Muscle of leg (tissue), 11 donors: ENCODE measurements around the gene MFSD11. TPM values are rescaled to one million over a fixed set of nuclear protein-coding genes. Genes with fewer than 3 reads are reported as not detected.
"Not testable (repeated sequence)": the region's sequence is repeated elsewhere in the genome, so short reads cannot be mapped to it uniquely, and the experiment has no call there.

Source experiments
- DNase-seq: peaks from one replicate; pipeline ENCODE4 v3.0.0; 2013
- H3K27ac ChIP-seq: one replicate; pipeline ENCODE4 v1.5.1; 2013; ENCODE audit warnings: mild to moderate bottlenecking, low read length, control low read depth
- H3K27me3 ChIP-seq: one replicate; pipeline ENCODE4 v1.6.1; 2013; ENCODE audit warnings: low read length; ENCODE audit not compliant: control insufficient read depth, insufficient read depth
- H3K36me3 ChIP-seq: one replicate; pipeline ENCODE4 v1.6.1; 2013; ENCODE audit warnings: low read length; ENCODE audit not compliant: control insufficient read depth, insufficient read depth
- H3K4me1 ChIP-seq: one replicate; pipeline ENCODE4 v1.6.1; 2013; ENCODE audit warnings: low read length; ENCODE audit not compliant: control insufficient read depth, insufficient read depth
- H3K4me3 ChIP-seq: one replicate; pipeline ENCODE4 v1.5.1; 2013; ENCODE audit warnings: low read length, control low read depth
- H3K9me3 ChIP-seq: replicated peaks from 2 replicates; pipeline ENCODE4 v1.6.1; 2013; ENCODE audit warnings: low read depth, low read length; ENCODE audit not compliant: control insufficient read depth
- WGBS: methylation state at CpG from one replicate; pipeline ENCODE4 v1.1.5; 2013; ENCODE audit warnings: missing lambda C conversion rate; ENCODE audit not compliant: insufficient coverage; 5-methylcytosine and 5-hydroxymethylcytosine counted together
- polyA plus RNA-seq, 8 donors: library from polyadenylated mRNA; unstranded; fragments of 120-200 nt; gene quantifications; one replicate each; pipeline versions ENCODE4 v1.2.1 to v1.2.3, GENCODE V29; 2013; ENCODE audit warnings: inconsistent platforms in 1 of 8, low replicate concordance in 1 of 8; ENCODE audit not compliant: insufficient read length in 8 of 8, insufficient read depth in 1 of 8
- total RNA-seq: library from RNA; stranded (reverse); fragments of 120-200 nt; gene quantifications from one replicate; pipeline ENCODE4 v1.2.4, GENCODE V29; 2013

The MFSD11 gene
- total and polyA plus RNA-seq, 9 donors = 28.0 to 38.6 (median 32.0) TPM

- H3K27ac ChIP-seq = no peak overlapping the region
- WGBS = 60% methylated on average over 7 of the region's 13 CpGs
- peaks cover 2% of the 10 kb centered on the region for H3K4me1 ChIP-seq
- no peak overlapping the region for H3K4me3 ChIP-seq
- DNase-seq = no peak
- no peaks in the 10 kb centered on the region for H3K27me3 ChIP-seq
- H3K36me3 ChIP-seq = peaks cover 70% of the 10 kb centered on the region
- H3K9me3 ChIP-seq = no peaks in the 10 kb centered on the region
These were observed 21.6 kb upstream of the MFSD11 start for GRCh38 chr17:76716146-76716838.

GRCh38 chr17:76716839-76717215, 21.1 kb upstream of the MFSD11 start:
- no peak for DNase-seq
- H3K9me3 ChIP-seq = no peaks in the 10 kb centered on the region
- H3K27ac ChIP-seq = no peak overlapping the region
- H3K27me3 ChIP-seq = no peaks in the 10 kb centered on the region
- 86% methylated on average over 1 of the region's 6 CpGs for WGBS
- peaks cover 76% of the 10 kb centered on the region for H3K36me3 ChIP-seq
- H3K4me1 ChIP-seq = no peaks in the 10 kb centered on the region
- no peak overlapping the region for H3K4me3 ChIP-seq

GRCh38 chr17:76718516-76718915, 19.4 kb upstream of the MFSD11 start:
- WGBS = 92% methylated on average over 13 of the region's 16 CpGs
- H3K27me3 ChIP-seq = no peaks in the 10 kb centered on the region
- no peak overlapping the region for H3K27ac ChIP-seq
- no peaks in the 10 kb centered on the region for H3K4me1 ChIP-seq
- no peak for DNase-seq
- H3K36me3 ChIP-seq = peaks cover 82% of the 10 kb centered on the region
- no peak overlapping the region for H3K4me3 ChIP-seq
- H3K9me3 ChIP-seq = no peaks in the 10 kb centered on the region

DNA sequence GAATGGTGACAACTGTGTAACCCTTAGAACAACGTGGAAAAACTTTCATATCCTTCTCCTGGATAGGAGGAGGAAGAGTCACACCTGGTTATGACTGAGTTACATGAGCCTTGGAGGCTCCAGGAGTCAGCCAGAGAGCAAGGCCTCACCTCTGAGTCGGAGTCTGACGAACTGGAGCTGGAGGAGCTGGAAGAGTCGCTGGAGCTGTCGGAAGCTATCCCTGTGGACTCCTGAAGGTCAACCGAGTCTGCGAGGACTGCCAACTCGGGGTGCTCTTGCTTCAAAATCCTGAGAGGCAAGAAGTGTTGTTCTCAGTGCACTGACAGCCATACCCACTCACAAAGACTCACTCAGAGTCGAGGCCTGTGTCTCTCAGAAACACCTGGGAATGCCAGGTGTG, 17.7 kb upstream of the MFSD11 start:
- no peak overlapping the region for H3K27ac ChIP-seq
- H3K9me3 ChIP-seq = no peaks in the 10 kb centered on the region
- no peak for DNase-seq
- peaks cover 86% of the 10 kb centered on the region for H3K36me3 ChIP-seq
- peaks cover 6% of the 10 kb centered on the region for H3K4me1 ChIP-seq
- no peaks in the 10 kb centered on the region for H3K27me3 ChIP-seq
- no peak overlapping the region for H3K4me3 ChIP-seq
- WGBS = 95% methylated on average over 7 of the region's 9 CpGs

GRCh38 chr17:76720941-76721340, 17.0 kb upstream of the MFSD11 start:
- H3K4me3 ChIP-seq = no peak overlapping the region
- H3K4me1 ChIP-seq = peaks cover 11% of the 10 kb centered on the region
- H3K27ac ChIP-seq = no peak overlapping the region
- H3K9me3 ChIP-seq = no peaks in the 10 kb centered on the region
- peaks cover 79% of the 10 kb centered on the region for H3K36me3 ChIP-seq
- no peaks in the 10 kb centered on the region for H3K27me3 ChIP-seq
- no peak for DNase-seq
- WGBS = 98% methylated on average over 4 of the region's 9 CpGs

DNA sequence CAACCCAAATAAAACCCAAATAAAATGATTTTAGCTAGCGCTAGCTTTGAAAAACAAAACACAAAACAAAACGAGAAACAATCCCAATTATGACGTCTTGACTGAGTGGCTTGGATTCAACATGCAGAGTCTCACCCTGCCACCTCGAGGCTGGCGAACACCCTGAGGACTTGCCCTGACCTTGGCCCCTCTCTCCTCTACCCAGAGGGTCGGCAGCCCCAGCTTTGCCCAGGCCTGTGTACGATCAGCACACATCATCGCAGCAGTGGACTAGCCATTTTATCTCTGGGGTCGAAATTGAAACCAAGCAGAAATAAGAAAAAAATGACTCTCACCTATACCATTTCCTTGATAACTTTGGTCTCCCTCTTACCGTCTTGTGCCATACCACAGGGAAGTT, 16.5 kb upstream of the MFSD11 start:
- H3K27ac ChIP-seq = no peak overlapping the region
- peaks cover 11% of the 10 kb centered on the region for H3K4me1 ChIP-seq
- 95% methylated on average over 5 of the region's 10 CpGs for WGBS

GRCh38 chr17:76722279-76722678, 15.6 kb upstream of the MFSD11 start:
- Histone ChIP-seq H3K27me3 (no peaks in the 10 kb centered on the region), H3K4me3 (no peak overlapping the region), H3K9me3 (no peaks in the 10 kb centered on the region), H3K27ac (no peak overlapping the region), H3K4me1 (peaks cover 13% of the 10 kb centered on the region), H3K36me3 (peaks cover 66% of the 10 kb centered on the region)
- no peak for DNase-seq
- 100% methylated on average over 4 of the region's 8 CpGs for WGBS

More for the DNA sequence above, 16.5 kb upstream of the MFSD11 start:
- DNase-seq = no peak
- Histone ChIP-seq H3K27me3 (no peaks in the 10 kb centered on the region), H3K9me3 (no peaks in the 10 kb centered on the region), H3K4me3 (no peak overlapping the region), H3K36me3 (peaks cover 74% of the 10 kb centered on the region)

DNA sequence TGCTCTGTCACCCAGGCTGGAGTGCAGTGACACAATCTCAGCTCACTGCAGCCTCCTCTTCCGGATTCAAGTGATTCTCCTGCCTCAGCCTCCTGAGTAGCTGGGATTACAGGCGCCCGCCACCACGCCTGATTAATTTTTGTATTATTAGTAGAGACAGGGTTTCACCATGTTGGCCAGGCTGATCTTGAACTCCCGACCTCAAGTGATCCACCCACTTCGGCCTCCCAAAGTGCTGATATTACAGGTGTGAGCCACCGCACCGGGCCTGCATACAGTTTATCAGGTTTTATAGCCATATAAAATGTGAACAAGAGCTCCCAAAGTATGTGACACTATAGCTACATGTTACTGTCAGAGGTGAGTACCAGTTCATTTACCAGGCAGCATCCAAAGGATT, 14.9 kb upstream of the MFSD11 start:
- peaks cover 61% of the 10 kb centered on the region for H3K36me3 ChIP-seq
- not testable (repeated sequence) for H3K27me3 ChIP-seq, H3K27ac ChIP-seq, H3K9me3 ChIP-seq, DNase-seq, H3K4me3 ChIP-seq
- H3K4me1 ChIP-seq = peaks cover 20% of the 10 kb centered on the region
- 100% methylated on average over 1 of the region's 8 CpGs for WGBS

DNA sequence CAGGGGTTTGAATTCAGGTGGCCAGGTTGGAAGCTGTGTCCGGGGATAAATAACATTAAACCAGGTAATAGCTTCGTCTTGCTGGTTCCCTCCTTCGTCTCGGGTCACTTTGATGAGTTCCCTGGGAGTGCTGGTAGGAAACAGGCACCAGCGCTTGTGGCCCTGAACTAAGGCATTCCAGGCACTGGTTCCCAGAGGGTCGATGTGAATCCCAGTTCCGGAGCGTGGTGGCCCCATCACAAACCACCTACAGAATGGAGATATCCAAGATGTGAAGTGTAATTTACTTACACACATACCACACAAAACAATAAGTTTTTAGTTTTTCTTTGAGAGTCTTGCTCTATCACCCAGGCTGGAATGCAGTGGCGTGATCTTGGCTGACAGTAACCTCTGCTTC, 14.1 kb upstream of the MFSD11 start:
- DNase-seq = no peak
- peaks cover 54% of the 10 kb centered on the region for H3K36me3 ChIP-seq
- no peaks in the 10 kb centered on the region for H3K27me3 ChIP-seq
- WGBS = 93% methylated on average over 5 of the region's 9 CpGs
- H3K4me3 ChIP-seq = no peak overlapping the region
- H3K9me3 ChIP-seq = no peaks in the 10 kb centered on the region
- peaks cover 21% of the 10 kb centered on the region for H3K4me1 ChIP-seq
- no peak overlapping the region for H3K27ac ChIP-seq

- peak; percentile 79 for DNase-seq
- Histone ChIP-seq H3K4me1 (peaks cover 21% of the 10 kb centered on the region), H3K9me3 (no peaks in the 10 kb centered on the region), H3K4me3 (peak overlapping the region; percentile 78), H3K27ac (peak overlapping the region; percentile 99), H3K27me3 (no peaks in the 10 kb centered on the region), H3K36me3 (peaks cover 45% of the 10 kb centered on the region)
- WGBS = 10% methylated on average over 35 of the region's 38 CpGs
These were observed 12.2 kb upstream of the MFSD11 start for GRCh38 chr17:76725580-76726230.
